IMR-90 (cell line): Measurements from ENCODE around the gene SLC9C2. TPM values are rescaled to one million over a fixed set of nuclear protein-coding genes. Genes with fewer than 3 reads are reported as not detected.

Experiments
- ATAC-seq: fragments of 200-7000 bp; cut with Tn5 transposase; 2 replicates; pipeline ENCODE4 v1.9.1; 2020; ENCODE audit warnings: low read depth, mild to moderate bottlenecking, moderate library complexity
- BruUV-seq: library from RNA; stranded (reverse); fragments of 400-500 nt; replicated peaks from 2 replicates; lab custom pipeline; 2021; lab: Mats Ljungman, UMichigan
- CTCF ChIA-PET: fragments of 300-600 bp; formaldehyde crosslinking; extraction: SDS; loops from one replicate; lab custom pipeline; 2021; ENCODE audit warnings: antibody characterized with exemption; lab: Yijun Ruan, JAX
- POLR2A ChIA-PET: fragments of 300-600 bp; sonication (Branson Sonifier 250); formaldehyde crosslinking; loops from one replicate; lab custom pipeline; 2022; ENCODE audit warnings: antibody characterized with exemption; ENCODE audit not compliant: unreplicated experiment; lab: Charles Lee
- DNase-seq: peaks from one replicate; pipeline ENCODE4 v3.0.0; 2013
- H2AFZ ChIP-seq: replicated peaks from 2 replicates; pipeline ENCODE3; 2013; ENCODE audit warnings: low read length, mild to moderate bottlenecking; ENCODE audit not compliant: poor library complexity
- H2AK5ac ChIP-seq: 2 replicates; pipeline ENCODE4 v1.6.1; 2013; ENCODE audit warnings: low read depth, low read length, inconsistent platforms
- H2AK9ac ChIP-seq: replicated peaks from 2 replicates; pipeline ENCODE3; 2013; ENCODE audit warnings: mild to moderate bottlenecking, low read depth, low read length, moderate library complexity; ENCODE audit not compliant: poor library complexity
- H2BK120ac ChIP-seq: 2 replicates; pipeline ENCODE4 v1.6.1; 2013; ENCODE audit warnings: low read depth, low read length, inconsistent platforms
- H2BK15ac ChIP-seq: 3 replicates; pipeline ENCODE4 v1.6.1; 2013; ENCODE audit warnings: low read depth, low read length, inconsistent platforms
- H2BK20ac ChIP-seq: 2 replicates; pipeline ENCODE4 v1.6.1; 2013; ENCODE audit warnings: low read depth, mild to moderate bottlenecking, inconsistent platforms, low read length, moderate library complexity
- H2BK5ac ChIP-seq: 2 replicates; pipeline ENCODE4 v1.6.1; 2013; ENCODE audit warnings: mild to moderate bottlenecking, low read depth, low read length, inconsistent platforms; ENCODE audit not compliant: poor library complexity, severe bottlenecking
- H3K14ac ChIP-seq: replicated peaks from 2 replicates; pipeline ENCODE4 v1.6.1; 2013; ENCODE audit warnings: low read depth, low read length, inconsistent platforms
- H3K18ac ChIP-seq: 2 replicates; pipeline ENCODE4 v1.6.1; 2013; ENCODE audit warnings: low read depth, low read length, control low read depth
- H3K23ac ChIP-seq: 2 replicates; pipeline ENCODE4 v1.6.1; 2013; ENCODE audit warnings: low read depth, low read length, inconsistent platforms
- H3K27ac ChIP-seq: 2 replicates; pipeline ENCODE4 v1.5.1; 2013; ENCODE audit warnings: mild to moderate bottlenecking, control low read depth, low read length; ENCODE audit not compliant: insufficient read depth
- H3K27me3 ChIP-seq: 2 replicates; pipeline ENCODE4 v1.6.1; 2013; ENCODE audit warnings: low read length; ENCODE audit not compliant: control insufficient read depth, insufficient read depth
- H3K36me3 ChIP-seq: 2 replicates; pipeline ENCODE4 v1.6.1; 2013; ENCODE audit warnings: low read length, mixed read lengths; ENCODE audit not compliant: control insufficient read depth, insufficient read depth
- H3K4ac ChIP-seq: 2 replicates; pipeline ENCODE4 v1.6.1; 2013; ENCODE audit warnings: low read depth, low read length, inconsistent platforms
- H3K4me1 ChIP-seq: 2 replicates; pipeline ENCODE4 v1.6.1; 2013; ENCODE audit warnings: low read length, mixed read lengths; ENCODE audit not compliant: control insufficient read depth, insufficient read depth
- H3K4me2 ChIP-seq: 2 replicates; pipeline ENCODE4 v1.6.1; 2013; ENCODE audit warnings: low read depth, mild to moderate bottlenecking, control low read depth, low read length, moderate library complexity
- H3K4me3 ChIP-seq: 2 replicates; pipeline ENCODE4 v1.5.1; 2013; ENCODE audit warnings: low read depth, mild to moderate bottlenecking, control low read depth, low read length, moderate library complexity; ENCODE audit not compliant: insufficient read depth
- H3K56ac ChIP-seq: 2 replicates; pipeline ENCODE4 v1.6.1; 2013; ENCODE audit warnings: low read length, inconsistent platforms; ENCODE audit not compliant: insufficient read depth; ENCODE audit errors: extremely low read depth
- H3K79me1 ChIP-seq, 2 experiments: 2 replicates each; pipeline ENCODE4 v1.6.1; 2013; ENCODE audit warnings: low read length in 2 of 2, inconsistent platforms in 1 of 2, low read depth in 1 of 2
- H3K9ac ChIP-seq: 2 replicates; pipeline ENCODE4 v1.6.1; 2013; ENCODE audit warnings: low read depth, low read length, control low read depth
- H3K9me1 ChIP-seq: 2 replicates; pipeline ENCODE4 v1.6.1; 2013; ENCODE audit warnings: low read length, inconsistent platforms; ENCODE audit not compliant: insufficient read depth
- H3K9me3 ChIP-seq: 2 replicates; pipeline ENCODE4 v1.6.1; 2013; ENCODE audit warnings: low read length; ENCODE audit not compliant: control insufficient read depth, insufficient read depth
- H4K20me1 ChIP-seq: 2 replicates; pipeline ENCODE4 v1.6.1; 2013; ENCODE audit warnings: low read length, inconsistent platforms; ENCODE audit not compliant: insufficient read depth
- H4K5ac ChIP-seq: 2 replicates; pipeline ENCODE4 v1.6.1; 2013; ENCODE audit warnings: mild to moderate bottlenecking, low read depth, low read length, control low read depth
- H4K8ac ChIP-seq, 2 experiments: 2 replicates each; pipeline ENCODE4 v1.6.1; 2013; ENCODE audit warnings: low read depth in 2 of 2, low read length in 2 of 2, control low read depth in 1 of 2, inconsistent platforms in 1 of 2
- H4K91ac ChIP-seq: 2 replicates; pipeline ENCODE4 v1.6.1; 2013; ENCODE audit warnings: low read depth, low read length, inconsistent platforms; ENCODE audit not compliant: insufficient read depth
- BHLHE40 ChIP-seq: fragments of 150-350 bp; IDR thresholded peaks from 2 replicates; pipeline ENCODE4 v1.6.1; 2016; ENCODE audit warnings: mild to moderate bottlenecking, low read depth, low read length
- CEBPB ChIP-seq: IDR thresholded peaks from 2 replicates; pipeline ENCODE4 v1.6.1; 2012; ENCODE audit warnings: low read depth, low read length, improper control_type of control experiment
- CHD1 ChIP-seq: IDR thresholded peaks from 2 replicates; pipeline ENCODE4 v1.6.1; 2012; ENCODE audit warnings: low read depth, low read length, improper control_type of control experiment
- FOS ChIP-seq: fragments of 150-350 bp; IDR thresholded peaks from 2 replicates; pipeline ENCODE4 v1.6.1; 2016; ENCODE audit warnings: low read depth, low read length
- MAFK ChIP-seq: IDR thresholded peaks from 2 replicates; pipeline ENCODE4 v1.6.1; 2012; ENCODE audit warnings: low read depth, low read length, improper control_type of control experiment
- MAZ ChIP-seq: IDR thresholded peaks from 2 replicates; pipeline ENCODE4 v1.6.1; 2012; ENCODE audit warnings: low read depth, mild to moderate bottlenecking, low read length, improper control_type of control experiment, moderate library complexity, borderline replicate concordance
- MXI1 ChIP-seq: IDR thresholded peaks from 2 replicates; pipeline ENCODE4 v1.6.1; 2012; ENCODE audit warnings: low read depth, mild to moderate bottlenecking, low read length, moderate library complexity, borderline replicate concordance
- NFE2L2 ChIP-seq: fragments of 150-350 bp; IDR thresholded peaks from 2 replicates; pipeline ENCODE4 v1.6.1; 2016; ENCODE audit warnings: low read depth, mild to moderate bottlenecking, low read length
- POLR2A ChIP-seq: IDR thresholded peaks from 2 replicates; pipeline ENCODE4 v1.6.1; 2012; ENCODE audit warnings: mild to moderate bottlenecking, low read depth, low read length
- RAD21 ChIP-seq: IDR thresholded peaks from 2 replicates; pipeline ENCODE4 v1.6.1; 2012; ENCODE audit warnings: low read length, improper control_type of control experiment
- RCOR1 ChIP-seq: IDR thresholded peaks from 2 replicates; pipeline ENCODE4 v1.6.1; 2012; ENCODE audit warnings: mild to moderate bottlenecking, low read length, improper control_type of control experiment; ENCODE audit not compliant: insufficient replicate concordance
- RFX5 ChIP-seq: IDR thresholded peaks from 2 replicates; pipeline ENCODE4 v1.8.0; 2012; ENCODE audit warnings: low read depth, mild to moderate bottlenecking, low read length, moderate library complexity
- SMC3 ChIP-seq: fragments of 150-350 bp; IDR thresholded peaks from 2 replicates; pipeline ENCODE4 v1.6.1; 2016; ENCODE audit warnings: low read depth, mild to moderate bottlenecking, antibody characterized with exemption, low read length, moderate library complexity
- WGBS, 2 experiments: methylation state at CpG; one replicate each; pipeline versions ENCODE4 v1.1.5 to v1.1.7; 2013; ENCODE audit warnings: missing lambda C conversion rate in 2 of 2; ENCODE audit not compliant: insufficient read length in 1 of 2; ENCODE audit errors: extremely low coverage in 2 of 2; 5-methylcytosine and 5-hydroxymethylcytosine counted together
- dilution Hi-C: fragments of 300-500 bp; cut with HindIII; formaldehyde crosslinking; loops from one replicate; pipeline ENCODE4 v1.14.3; 2018; ENCODE audit warnings: low sequenced_read_pairs; ENCODE audit not compliant: unreplicated experiment
- in situ Hi-C: fragments of 300-500 bp; cut with MboI; formaldehyde crosslinking; loops from 3 replicates; pipeline ENCODE4 v1.14.3; 2019; ENCODE audit warnings: low sequenced_read_pairs, inconsistent platforms, mixed read lengths
- intact Hi-C: fragments of 100-400 bp; cut with micrococcal nuclease; formaldehyde crosslinking; loops from 2 replicates; pipeline ENCODE4 v1.10.0; 2022
- polyA plus RNA-seq, 3 experiments: library from polyadenylated mRNA; depleted of rRNA; stranded (reverse); fragments of >200 nt; gene quantifications; 2 replicates each; pipeline ENCODE4 v1.2.3, GENCODE V29; 2012; ENCODE audit warnings: low replicate concordance in 1 of 3
- total RNA-seq: library from RNA; depleted of rRNA; stranded (reverse); fragments of >200 nt; gene quantifications from 2 replicates; pipeline ENCODE4 v1.2.3, GENCODE V29; 2012
- TF ChIP-seq, protein P1 (sequence below): fragments of 150-350 bp; IDR thresholded peaks from 2 replicates; pipeline ENCODE4 v1.6.1; 2017; ENCODE audit warnings: mild to moderate bottlenecking, antibody characterized with exemption, low read length, low read depth
- TF ChIP-seq, protein P2 (sequence below): fragments of 150-350 bp; IDR thresholded peaks from 2 replicates; pipeline ENCODE4 v1.6.1; 2016; ENCODE audit warnings: low read depth, mild to moderate bottlenecking, low read length, moderate library complexity, borderline replicate concordance
- TF ChIP-seq, protein P3 (sequence below): conservative IDR thresholded peaks from 2 replicates; pipeline ENCODE4 v1.5.1; 2012; ENCODE audit warnings: mild to moderate bottlenecking, low read depth, low read length, improper control_type of control experiment

The SLC9C2 gene
- total and polyA plus RNA-seq, 2 of the 4 experiments (the other 2 are of a cell fraction) = not detected

DNA sequence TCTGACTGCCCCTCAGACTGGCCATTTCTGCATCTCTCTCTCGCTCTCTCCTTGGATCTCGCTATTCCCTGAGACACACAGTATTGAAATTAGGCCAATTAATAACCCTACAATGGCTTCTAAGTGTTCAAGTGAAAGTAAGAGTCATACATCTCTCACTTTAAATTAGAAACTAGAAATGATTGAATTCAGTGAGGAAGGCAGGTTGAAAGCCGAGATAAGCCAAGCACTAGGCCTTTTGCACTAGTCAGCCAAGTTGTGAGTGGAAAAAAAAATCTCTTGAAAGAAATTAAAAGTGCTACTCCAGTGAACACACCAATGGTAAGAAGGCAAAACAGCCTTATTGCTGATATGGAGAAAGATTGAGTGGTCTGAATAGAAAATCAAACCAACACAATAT lies 51.2 kb downstream of the SLC9C2 start:
- no peaks in the 10 kb centered on the region for H3K27me3 ChIP-seq
- no peak overlapping the region for H2BK5ac ChIP-seq
- TF ChIP-seq RFX5 = no peak
- TF ChIP-seq CEBPB = no peak
- no peak for TF ChIP-seq NFE2L2
- TF ChIP-seq, protein P1, sequence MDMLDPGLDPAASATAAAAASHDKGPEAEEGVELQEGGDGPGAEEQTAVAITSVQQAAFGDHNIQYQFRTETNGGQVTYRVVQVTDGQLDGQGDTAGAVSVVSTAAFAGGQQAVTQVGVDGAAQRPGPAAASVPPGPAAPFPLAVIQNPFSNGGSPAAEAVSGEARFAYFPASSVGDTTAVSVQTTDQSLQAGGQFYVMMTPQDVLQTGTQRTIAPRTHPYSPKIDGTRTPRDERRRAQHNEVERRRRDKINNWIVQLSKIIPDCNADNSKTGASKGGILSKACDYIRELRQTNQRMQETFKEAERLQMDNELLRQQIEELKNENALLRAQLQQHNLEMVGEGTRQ = no peak
- TF ChIP-seq MAFK = no peak
- TF ChIP-seq CHD1 = no peak
- TF ChIP-seq MAZ = no peak
- TF ChIP-seq, protein P2, sequence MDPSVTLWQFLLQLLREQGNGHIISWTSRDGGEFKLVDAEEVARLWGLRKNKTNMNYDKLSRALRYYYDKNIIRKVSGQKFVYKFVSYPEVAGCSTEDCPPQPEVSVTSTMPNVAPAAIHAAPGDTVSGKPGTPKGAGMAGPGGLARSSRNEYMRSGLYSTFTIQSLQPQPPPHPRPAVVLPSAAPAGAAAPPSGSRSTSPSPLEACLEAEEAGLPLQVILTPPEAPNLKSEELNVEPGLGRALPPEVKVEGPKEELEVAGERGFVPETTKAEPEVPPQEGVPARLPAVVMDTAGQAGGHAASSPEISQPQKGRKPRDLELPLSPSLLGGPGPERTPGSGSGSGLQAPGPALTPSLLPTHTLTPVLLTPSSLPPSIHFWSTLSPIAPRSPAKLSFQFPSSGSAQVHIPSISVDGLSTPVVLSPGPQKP = no peak
- TF ChIP-seq FOS = no peak
- no peak for TF ChIP-seq MXI1
- TF ChIP-seq BHLHE40 = no peak
- no peak for TF ChIP-seq RCOR1
- no peak for TF ChIP-seq POLR2A
- TF ChIP-seq RAD21 = no peak
- no peak for TF ChIP-seq SMC3
- TF ChIP-seq, protein P3, sequence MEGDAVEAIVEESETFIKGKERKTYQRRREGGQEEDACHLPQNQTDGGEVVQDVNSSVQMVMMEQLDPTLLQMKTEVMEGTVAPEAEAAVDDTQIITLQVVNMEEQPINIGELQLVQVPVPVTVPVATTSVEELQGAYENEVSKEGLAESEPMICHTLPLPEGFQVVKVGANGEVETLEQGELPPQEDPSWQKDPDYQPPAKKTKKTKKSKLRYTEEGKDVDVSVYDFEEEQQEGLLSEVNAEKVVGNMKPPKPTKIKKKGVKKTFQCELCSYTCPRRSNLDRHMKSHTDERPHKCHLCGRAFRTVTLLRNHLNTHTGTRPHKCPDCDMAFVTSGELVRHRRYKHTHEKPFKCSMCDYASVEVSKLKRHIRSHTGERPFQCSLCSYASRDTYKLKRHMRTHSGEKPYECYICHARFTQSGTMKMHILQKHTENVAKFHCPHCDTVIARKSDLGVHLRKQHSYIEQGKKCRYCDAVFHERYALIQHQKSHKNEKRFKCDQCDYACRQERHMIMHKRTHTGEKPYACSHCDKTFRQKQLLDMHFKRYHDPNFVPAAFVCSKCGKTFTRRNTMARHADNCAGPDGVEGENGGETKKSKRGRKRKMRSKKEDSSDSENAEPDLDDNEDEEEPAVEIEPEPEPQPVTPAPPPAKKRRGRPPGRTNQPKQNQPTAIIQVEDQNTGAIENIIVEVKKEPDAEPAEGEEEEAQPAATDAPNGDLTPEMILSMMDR = no peak
- H3K36me3 ChIP-seq = no peaks in the 10 kb centered on the region
- H3K9me3 ChIP-seq = no peaks in the 10 kb centered on the region
- no peaks in the 10 kb centered on the region for H3K4me1 ChIP-seq
- no peak overlapping the region for H2AFZ ChIP-seq
- H3K56ac ChIP-seq = no peak overlapping the region
- H2BK20ac ChIP-seq = no peak overlapping the region
- no peak overlapping the region for H4K5ac ChIP-seq
- H2BK15ac ChIP-seq = no peak overlapping the region
- no peak overlapping the region for H4K8ac ChIP-seq
- H2AK5ac ChIP-seq = no peak overlapping the region
- H3K4me3 ChIP-seq = no peak overlapping the region
- no peak overlapping the region for H3K18ac ChIP-seq
- H2BK120ac ChIP-seq = no peak overlapping the region
- dilution Hi-C loops (no loop called here), intact Hi-C loops (no loop called here), in situ Hi-C loops (no loop called here)
- no peak overlapping the region for H3K27ac ChIP-seq
- no peak overlapping the region for H3K23ac ChIP-seq
- BruUV-seq = no TSS peak
- POLR2A ChIA-PET = no interaction called here
- no peak overlapping the region for H3K14ac ChIP-seq
- no peak overlapping the region for H3K9ac ChIP-seq
- no peak for ATAC-seq
- H2AK9ac ChIP-seq = no peak overlapping the region
- CTCF ChIA-PET = interaction anchor here (0.7 kb wide), 1 partner anchor 15 kb away, joined by 4 read pairs; no protein-coding TSS in a partner anchor
- no peak overlapping the region for H4K91ac ChIP-seq
- H3K79me1 ChIP-seq = no peaks in the 10 kb centered on the region
- no peaks in the 10 kb centered on the region for H3K9me1 ChIP-seq
- DNase-seq = no peak
- no peak overlapping the region for H3K4ac ChIP-seq
- WGBS, 2 experiments = no CpG with 5 or more reads among the region's 3 CpGs
- H3K4me2 ChIP-seq = no peak overlapping the region
- no peaks in the 10 kb centered on the region for H4K20me1 ChIP-seq
